Activated CD4-positive, alpha-beta T cell treated with anti-CD3 and anti-CD28 coated beads for 36 hours (primary cell): Measurements from ENCODE around the gene CDH23. TPM values are rescaled to one million over a fixed set of nuclear protein-coding genes. Genes with fewer than 3 reads are reported as not detected.

Experiments used
- ATAC-seq: fragments of 200-7000 bp; cut with Tn5 transposase; one replicate; pipeline ENCODE4 v1.10.0; 2021; ENCODE audit warnings: mild to moderate bottlenecking, moderate library complexity
- CTCF ChIA-PET: fragments of 350-600 bp; sonication (Branson Sonifier 250); formaldehyde crosslinking; loops from one replicate; lab custom pipeline; 2021; ENCODE audit warnings: antibody characterized with exemption; lab: Charles Lee
- POLR2A ChIA-PET: fragments of 350-600 bp; sonication (Branson Sonifier 250); formaldehyde crosslinking; loops from one replicate; lab custom pipeline; 2021; ENCODE audit warnings: antibody characterized with exemption, inconsistent platforms; lab: Charles Lee
- DNase-seq: peaks from one replicate; pipeline ENCODE4 v3.0.0-alpha.2; 2020
- H3K27ac Mint-ChIP-seq: one replicate; pipeline ENCODE4 v1.8.0; 2021; ENCODE audit warnings: mixed read lengths
- H3K27me3 Mint-ChIP-seq: one replicate; pipeline ENCODE4 v1.8.0; 2021; ENCODE audit warnings: mixed read lengths
- H3K36me3 Mint-ChIP-seq: one replicate; pipeline ENCODE4 v1.8.0; 2021; ENCODE audit warnings: low read depth, mixed read lengths
- H3K4me1 Mint-ChIP-seq: one replicate; pipeline ENCODE4 v1.8.0; 2021; ENCODE audit warnings: mixed read lengths
- H3K4me3 Mint-ChIP-seq: one replicate; pipeline ENCODE4 v1.8.0; 2021; ENCODE audit warnings: mild to moderate bottlenecking, moderate library complexity, mixed read lengths
- H3K9me3 Mint-ChIP-seq: one replicate; pipeline ENCODE4 v1.8.0; 2021; ENCODE audit warnings: low read depth, mixed read lengths
- intact Hi-C, 2 experiments: fragments of 100-400 bp; cut with DNase I in 1 of 2; cut with micrococcal nuclease in 1 of 2; formaldehyde crosslinking; loops; one replicate each; pipeline versions ENCODE4 v1.14.2 to v1.15.1; 2022 to 2024; cut with DNase I, micrococcal nuclease
- total RNA-seq, 2 experiments: library from RNA; stranded (reverse); gene quantifications; one replicate each; pipeline ENCODE4 v1.2.3, GENCODE V29; 2021

The CDH23 gene
- total RNA-seq, 2 experiments from 2014 or later = 1.5 to 1.6 TPM

DNA sequence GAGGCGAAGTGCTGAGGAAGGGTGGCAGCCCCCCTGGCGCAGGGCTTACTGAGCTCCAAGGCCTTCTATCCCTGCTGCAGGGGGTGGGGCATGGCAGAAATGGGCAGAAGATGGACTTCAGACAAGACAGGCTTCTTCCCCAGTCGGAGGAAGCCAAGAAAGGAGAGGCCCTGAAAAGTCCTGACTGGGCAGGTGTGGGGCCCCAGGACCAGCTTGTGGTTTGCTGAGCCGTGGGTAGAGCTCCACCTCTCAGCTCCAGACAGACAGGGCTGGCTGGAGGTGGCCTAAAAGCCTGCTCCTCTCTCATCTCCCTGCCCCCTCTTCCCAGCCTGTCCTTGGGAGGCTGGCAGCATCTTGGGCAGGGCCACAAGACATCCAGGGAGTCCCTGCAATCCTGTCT is 255.2 kb downstream of the CDH23 start:
- POLR2A ChIA-PET = no interaction called here
- CTCF ChIA-PET = interaction anchor here (0.6 to 1.0 kb wide), 2 partner anchors 13 to 305 kb away, joined by 3 to 4 read pairs; no protein-coding TSS in a partner anchor
- intact Hi-C loops = no loop called here

DNA sequence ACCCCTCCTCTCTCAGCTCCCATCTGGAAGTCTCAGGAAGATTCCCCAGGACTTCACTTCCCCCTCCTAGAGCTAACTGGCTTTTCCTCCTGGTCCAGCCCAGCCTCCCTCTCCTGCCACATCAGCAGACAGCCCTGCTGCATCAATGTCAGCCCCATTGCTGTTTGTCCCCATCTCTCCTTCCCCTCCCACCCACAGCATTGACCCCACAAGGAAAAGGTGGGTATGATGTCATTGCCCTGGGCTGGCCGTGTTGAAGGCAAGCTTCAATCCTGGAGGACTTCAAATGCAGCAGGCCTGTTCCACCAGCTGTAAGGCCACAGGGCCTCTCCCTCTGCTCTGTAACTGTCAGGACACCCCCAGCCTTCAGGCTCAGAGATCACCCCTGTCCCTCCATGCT is 256.3 kb downstream of the CDH23 start:
- POLR2A ChIA-PET = no interaction called here
- no peak overlapping the region for H3K4me3 Mint-ChIP-seq
- ATAC-seq (no peak), DNase-seq (no peak)
- intact Hi-C loops = no loop called here
- H3K27me3 Mint-ChIP-seq = no peaks in the 10 kb centered on the region
- H3K4me1 Mint-ChIP-seq = no peaks in the 10 kb centered on the region
- no peak overlapping the region for H3K27ac Mint-ChIP-seq
- CTCF ChIA-PET = interaction anchor here (0.8 to 1.2 kb wide), 2 partner anchors 11 to 27 kb away, joined by 4 read pairs; no protein-coding TSS in a partner anchor
- no peaks in the 10 kb centered on the region for H3K36me3 Mint-ChIP-seq
- H3K9me3 Mint-ChIP-seq = no peaks in the 10 kb centered on the region

More for the DNA sequence above, 255.2 kb downstream of the CDH23 start:
- no peaks in the 10 kb centered on the region for H3K27me3 Mint-ChIP-seq
- H3K4me3 Mint-ChIP-seq = no peak overlapping the region
- no peak for ATAC-seq
- H3K4me1 Mint-ChIP-seq = no peaks in the 10 kb centered on the region
- H3K36me3 Mint-ChIP-seq = no peaks in the 10 kb centered on the region
- DNase-seq = no peak
- H3K9me3 Mint-ChIP-seq = no peaks in the 10 kb centered on the region
- no peak overlapping the region for H3K27ac Mint-ChIP-seq

DNA sequence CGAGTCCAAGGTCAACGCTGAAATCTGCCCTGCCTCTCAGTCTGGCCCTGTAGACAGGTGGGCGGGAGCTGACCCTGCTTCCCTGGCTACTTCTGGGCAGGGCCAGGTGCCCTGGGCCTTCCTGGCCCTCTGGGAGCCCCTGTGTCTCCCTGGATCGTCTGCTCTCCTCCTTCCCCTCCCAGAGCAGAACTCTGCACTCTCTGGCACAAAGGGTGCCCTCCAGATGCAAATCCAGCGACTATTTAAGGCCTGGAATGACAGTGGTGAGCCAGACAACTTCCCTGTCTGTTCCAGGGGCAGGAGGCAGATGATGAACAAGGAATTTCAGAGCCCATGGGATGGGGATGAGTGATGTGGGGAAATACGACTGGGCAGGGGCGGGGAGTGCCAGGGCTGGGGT is 259.5 kb downstream of the CDH23 start:
- intact Hi-C loops = no loop called here
- no peak overlapping the region for H3K27ac Mint-ChIP-seq
- no peaks in the 10 kb centered on the region for H3K4me1 Mint-ChIP-seq
- H3K4me3 Mint-ChIP-seq = no peak overlapping the region
- ChIA-PET POLR2A (no interaction called here), CTCF (no interaction called here)
- H3K27me3 Mint-ChIP-seq = no peaks in the 10 kb centered on the region
- H3K9me3 Mint-ChIP-seq = no peaks in the 10 kb centered on the region
- DNase-seq = no peak
- no peaks in the 10 kb centered on the region for H3K36me3 Mint-ChIP-seq
- ATAC-seq = no peak

DNA sequence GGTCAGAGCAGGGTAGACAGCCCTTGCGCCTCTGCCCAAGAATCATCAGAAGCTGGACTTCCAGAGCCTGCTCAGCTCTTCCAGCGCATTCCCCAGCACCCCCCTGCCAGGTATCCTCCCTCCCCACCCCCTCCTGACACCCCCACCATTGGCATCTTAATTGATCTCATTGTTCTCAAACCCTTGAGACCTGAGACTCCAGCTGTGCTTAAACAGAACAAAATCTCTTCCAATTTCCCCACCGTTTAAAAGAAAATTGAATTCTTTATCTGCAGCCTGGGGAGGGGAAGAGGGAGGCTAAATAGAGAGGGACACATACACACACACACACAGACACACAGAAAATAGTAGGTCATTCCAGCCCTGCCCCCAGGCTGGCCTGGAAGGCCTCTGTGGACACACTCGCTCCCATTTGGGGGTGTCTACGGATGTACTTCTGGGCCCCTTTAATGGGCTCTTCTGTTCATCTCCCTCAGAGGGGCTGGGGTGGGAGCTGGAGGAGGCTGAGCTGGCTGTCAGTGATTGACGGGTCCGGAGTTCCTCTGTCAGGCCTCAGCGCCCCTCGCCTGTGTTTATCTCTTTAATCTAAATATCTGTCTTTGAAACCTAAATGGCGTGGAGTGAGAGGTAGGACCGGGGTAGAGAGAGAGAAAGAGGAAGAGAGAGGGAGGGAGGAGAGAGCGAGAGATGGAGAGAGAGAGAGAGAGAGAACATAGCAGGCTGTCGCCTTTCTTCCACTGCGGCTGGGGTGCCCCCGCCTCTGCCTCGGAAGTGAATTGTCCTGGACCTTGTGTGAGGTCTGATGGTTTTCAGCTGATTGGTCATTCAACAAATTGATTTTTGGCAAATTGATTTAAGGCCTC is 261.1 kb downstream of the CDH23 start:
- ChIA-PET POLR2A (no interaction called here), CTCF (interaction anchor here (0.5 to 1.1 kb wide), 4 partner anchors 11 to 167 kb away, joined by 3 to 4 read pairs (median 3); no protein-coding TSS in a partner anchor)
- Mint-ChIP-seq H3K36me3 (no peaks in the 10 kb centered on the region), H3K9me3 (no peaks in the 10 kb centered on the region), H3K27ac (no peak overlapping the region), H3K4me3 (no peak overlapping the region), H3K27me3 (no peaks in the 10 kb centered on the region), H3K4me1 (no peaks in the 10 kb centered on the region)
- ATAC-seq = no peak
- no peak for DNase-seq
- intact Hi-C loops = no loop called here

DNA sequence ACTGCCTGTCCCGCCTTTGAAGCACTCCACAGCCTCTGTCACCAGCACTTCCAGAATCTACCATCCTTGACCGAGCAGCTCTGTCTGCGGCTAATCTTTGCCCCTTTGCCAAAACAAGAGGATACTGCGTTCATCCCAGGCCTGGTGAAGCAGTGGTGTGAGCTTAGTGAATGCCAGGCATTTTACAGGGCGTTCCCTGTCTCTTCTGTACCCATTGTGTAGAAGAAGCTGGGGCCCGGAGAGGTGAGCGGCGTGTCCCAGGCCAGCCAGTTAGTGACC is 261.7 kb downstream of the CDH23 start:
- no peak overlapping the region for H3K4me3 Mint-ChIP-seq
- ChIA-PET POLR2A (no interaction called here), CTCF (interaction anchor here (0.5 to 1.6 kb wide), 4 partner anchors 34 to 167 kb away, joined by 3 to 7 read pairs (median 4); no protein-coding TSS in a partner anchor)
- no peaks in the 10 kb centered on the region for H3K36me3 Mint-ChIP-seq
- H3K9me3 Mint-ChIP-seq = no peaks in the 10 kb centered on the region
- DNase-seq (no peak), ATAC-seq (no peak)
- H3K27me3 Mint-ChIP-seq = no peaks in the 10 kb centered on the region
- H3K27ac Mint-ChIP-seq = no peak overlapping the region
- H3K4me1 Mint-ChIP-seq = no peaks in the 10 kb centered on the region
- intact Hi-C loops = no loop called here

DNA sequence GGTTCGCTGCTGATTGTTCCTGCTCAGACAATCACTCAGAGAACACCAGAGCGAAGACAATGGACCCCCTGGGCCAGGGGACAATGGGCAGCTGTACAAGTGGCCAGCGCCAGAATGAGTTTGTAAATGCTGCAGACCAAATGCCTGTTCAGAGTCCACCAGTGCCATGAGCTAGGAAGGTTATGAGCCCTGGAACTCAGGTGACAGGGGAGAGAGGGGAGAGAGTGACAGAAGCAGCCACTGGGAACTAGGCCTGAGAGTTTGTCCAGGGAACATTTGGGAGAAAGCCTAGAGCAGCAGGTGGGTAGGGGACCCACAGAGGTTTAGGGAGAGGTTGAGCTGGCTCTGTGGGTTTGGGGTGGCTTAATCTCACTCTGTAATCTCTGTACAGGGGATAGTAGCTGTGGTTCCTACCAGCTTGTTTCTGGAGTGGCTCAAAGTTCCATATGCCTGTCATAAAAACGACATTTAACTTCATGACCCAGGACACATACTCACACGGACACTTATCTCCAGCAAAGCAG is 262.5 kb downstream of the CDH23 start:
- Mint-ChIP-seq H3K27ac (no peak overlapping the region), H3K4me1 (no peaks in the 10 kb centered on the region)

DNA sequence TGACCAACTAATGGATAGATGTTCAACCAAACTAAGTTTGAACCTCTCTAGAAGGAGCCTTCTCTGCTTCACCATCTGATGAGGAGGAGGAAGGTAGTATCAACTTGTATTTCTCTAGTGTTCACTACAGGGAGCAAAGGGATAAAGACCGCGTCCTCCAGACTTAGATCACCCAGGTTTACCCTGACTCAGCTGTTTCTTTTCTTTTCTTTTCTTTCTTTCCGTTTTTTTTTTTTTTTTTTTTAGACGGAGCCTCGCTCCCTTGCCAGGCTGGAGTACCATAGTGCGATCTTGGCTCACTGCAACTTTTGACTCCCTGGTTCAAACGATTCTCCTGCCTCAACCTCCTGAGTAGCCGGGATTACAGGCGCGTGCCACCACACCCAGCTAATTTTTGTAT is 263.0 kb downstream of the CDH23 start:
- no peaks in the 10 kb centered on the region for H3K27me3 Mint-ChIP-seq
- POLR2A ChIA-PET = no interaction called here
- CTCF ChIA-PET = interaction anchor here (1.6 kb wide), 1 partner anchor 37 kb away, joined by 7 read pairs; no protein-coding TSS in a partner anchor
- H3K36me3 Mint-ChIP-seq = no peaks in the 10 kb centered on the region
- intact Hi-C loops = no loop called here
- DNase-seq = no peak
- H3K27ac Mint-ChIP-seq = no peak overlapping the region
- no peaks in the 10 kb centered on the region for H3K9me3 Mint-ChIP-seq
- no peaks in the 10 kb centered on the region for H3K4me1 Mint-ChIP-seq
- H3K4me3 Mint-ChIP-seq = no peak overlapping the region
- ATAC-seq = no peak

More for the DNA sequence above, 262.5 kb downstream of the CDH23 start:
- no peak overlapping the region for H3K4me3 Mint-ChIP-seq
- ATAC-seq = no peak
- intact Hi-C loops = no loop called here
- CTCF ChIA-PET = interaction anchor here (0.5 to 1.6 kb wide), 2 partner anchors 29 to 38 kb away, joined by 3 to 7 read pairs; no protein-coding TSS in a partner anchor
- no peak for DNase-seq
- POLR2A ChIA-PET = no interaction called here
- no peaks in the 10 kb centered on the region for H3K27me3 Mint-ChIP-seq
- no peaks in the 10 kb centered on the region for H3K9me3 Mint-ChIP-seq
- no peaks in the 10 kb centered on the region for H3K36me3 Mint-ChIP-seq

DNA sequence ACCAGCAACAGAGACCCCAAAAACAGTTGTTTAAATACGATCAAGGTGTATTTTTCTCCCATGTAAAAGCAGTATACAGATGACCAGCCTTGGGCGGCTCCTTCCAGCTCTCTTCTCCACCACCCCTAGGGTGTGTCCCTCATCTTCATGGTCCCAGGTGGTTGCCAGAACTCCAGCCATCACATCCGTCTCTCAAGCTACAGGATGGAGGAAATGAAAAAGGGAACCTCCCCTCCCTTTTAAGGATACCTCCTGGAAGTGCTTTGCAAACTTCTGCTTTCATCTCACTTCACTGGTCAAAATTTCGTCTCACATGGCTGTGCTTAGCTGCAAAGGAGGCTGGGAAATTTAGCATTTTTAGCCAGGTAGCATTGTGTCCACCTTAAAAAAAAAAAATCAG is 263.6 kb downstream of the CDH23 start:
- POLR2A ChIA-PET = no interaction called here
- CTCF ChIA-PET = interaction anchor here (1.0 to 1.6 kb wide), 2 partner anchors 36 to 44 kb away, joined by 3 to 7 read pairs; no protein-coding TSS in a partner anchor
- Mint-ChIP-seq H3K4me3 (no peak overlapping the region), H3K9me3 (no peaks in the 10 kb centered on the region), H3K4me1 (no peaks in the 10 kb centered on the region), H3K36me3 (no peaks in the 10 kb centered on the region), H3K27ac (no peak overlapping the region), H3K27me3 (no peaks in the 10 kb centered on the region)
- no peak for DNase-seq
- intact Hi-C loops = no loop called here
- no peak for ATAC-seq

DNA sequence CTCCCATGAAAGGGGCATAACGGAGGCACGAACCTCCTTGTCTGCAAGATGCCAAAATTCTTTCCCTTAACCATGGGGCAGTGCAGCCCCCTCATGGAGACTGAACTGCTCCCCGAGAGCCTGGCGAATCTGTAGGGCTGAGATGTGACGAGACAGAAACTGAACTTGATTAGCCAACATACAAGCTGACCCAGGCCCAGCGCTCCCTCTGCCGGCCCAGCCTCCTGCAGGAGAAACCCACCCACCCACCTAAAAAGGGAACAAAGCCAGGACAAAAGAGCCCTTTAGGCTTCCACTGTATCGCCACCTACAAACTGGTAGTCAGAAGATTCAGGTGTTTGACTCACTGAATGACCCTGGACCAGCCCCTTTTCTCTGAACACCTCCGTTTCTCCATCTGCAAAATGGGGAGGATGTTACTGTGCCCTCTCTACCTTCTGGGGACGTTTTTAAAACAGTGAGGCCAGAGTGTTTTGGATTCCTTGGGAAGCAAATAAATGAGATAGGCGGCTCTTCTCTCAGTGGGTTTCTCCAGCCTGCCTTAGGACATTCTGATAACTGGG is 264.4 kb downstream of the CDH23 start:
- Mint-ChIP-seq H3K27ac (no peak overlapping the region), H3K27me3 (no peaks in the 10 kb centered on the region), H3K36me3 (no peaks in the 10 kb centered on the region), H3K4me1 (no peaks in the 10 kb centered on the region), H3K4me3 (no peak overlapping the region), H3K9me3 (no peaks in the 10 kb centered on the region)
- no peak for ATAC-seq
- no peak for DNase-seq
- CTCF ChIA-PET = interaction anchor here (1.0 kb wide), 1 partner anchor 44 kb away, joined by 3 read pairs; no protein-coding TSS in a partner anchor
- intact Hi-C loops = no loop called here
- POLR2A ChIA-PET = no interaction called here

DNA sequence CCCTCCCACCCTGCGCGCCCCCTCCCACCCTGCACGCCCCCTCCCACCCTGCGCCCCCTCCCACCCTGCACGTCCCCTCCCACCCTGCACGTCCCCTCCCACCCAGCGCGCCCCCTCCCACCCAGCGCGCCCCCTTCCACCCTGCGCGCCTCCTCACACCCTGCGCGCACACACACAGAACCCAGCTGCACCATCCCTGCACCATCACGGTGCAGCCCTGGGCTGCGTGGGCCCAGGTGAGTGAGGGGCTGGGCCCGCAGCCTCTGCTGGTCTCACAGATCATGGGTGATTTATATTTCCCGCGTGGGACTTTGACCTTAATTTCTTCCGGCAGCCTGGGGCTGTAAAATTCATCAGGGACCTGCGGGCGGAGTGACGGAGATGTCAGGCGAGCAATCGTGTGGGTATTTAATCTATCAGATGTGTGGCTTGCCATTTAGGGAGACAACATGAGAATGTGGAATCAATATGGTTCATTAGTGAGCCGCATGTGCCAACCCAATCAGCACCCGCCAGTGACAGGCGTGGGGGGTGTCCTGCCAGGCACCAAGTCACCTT is 265.1 kb downstream of the CDH23 start:
- POLR2A ChIA-PET = no interaction called here
- intact Hi-C loops = loop anchor here in 1 of 2 experiments (2.0 kb wide), 1 partner anchor 151 kb away; no protein-coding TSS in a partner anchor
- CTCF ChIA-PET = no interaction called here
- DNase-seq (no peak), ATAC-seq (no peak)
- Mint-ChIP-seq H3K4me3 (no peak overlapping the region), H3K9me3 (no peaks in the 10 kb centered on the region), H3K27me3 (no peaks in the 10 kb centered on the region), H3K27ac (no peak overlapping the region), H3K36me3 (no peaks in the 10 kb centered on the region), H3K4me1 (peaks cover 3% of the 10 kb centered on the region)

DNA sequence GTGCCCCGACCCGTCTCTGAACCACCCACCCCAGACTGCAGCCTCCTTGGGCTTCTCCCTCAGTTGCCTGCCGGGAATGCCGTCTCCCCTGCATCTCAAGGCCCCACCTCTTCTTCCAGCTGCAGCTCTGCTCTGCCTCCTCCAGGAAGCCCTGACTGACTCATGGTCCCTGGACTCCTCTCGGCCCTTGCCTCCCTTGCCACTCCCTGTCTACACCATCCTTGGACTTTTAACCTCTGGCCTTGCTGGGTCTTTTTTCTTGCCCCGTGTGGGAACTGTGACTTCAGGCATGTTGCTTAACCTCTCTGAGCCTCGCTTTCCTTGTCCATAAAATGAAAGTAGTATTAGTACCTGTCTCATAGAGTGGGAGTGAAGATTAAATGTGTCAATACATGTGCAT is 266.6 kb downstream of the CDH23 start:
- ATAC-seq = no peak
- H3K27me3 Mint-ChIP-seq = no peaks in the 10 kb centered on the region
- H3K9me3 Mint-ChIP-seq = no peaks in the 10 kb centered on the region
- ChIA-PET CTCF (no interaction called here), POLR2A (no interaction called here)
- H3K36me3 Mint-ChIP-seq = no peaks in the 10 kb centered on the region
- no peak overlapping the region for H3K4me3 Mint-ChIP-seq
- DNase-seq = no peak
- intact Hi-C loops = loop anchor here in 1 of 2 experiments (2.0 kb wide), 1 partner anchor 149 kb away; no protein-coding TSS in a partner anchor
- no peak overlapping the region for H3K27ac Mint-ChIP-seq
- peaks cover 12% of the 10 kb centered on the region for H3K4me1 Mint-ChIP-seq
